ENCODE measurements around the gene MAN2A2.

Gene MAN2A2

DNA sequence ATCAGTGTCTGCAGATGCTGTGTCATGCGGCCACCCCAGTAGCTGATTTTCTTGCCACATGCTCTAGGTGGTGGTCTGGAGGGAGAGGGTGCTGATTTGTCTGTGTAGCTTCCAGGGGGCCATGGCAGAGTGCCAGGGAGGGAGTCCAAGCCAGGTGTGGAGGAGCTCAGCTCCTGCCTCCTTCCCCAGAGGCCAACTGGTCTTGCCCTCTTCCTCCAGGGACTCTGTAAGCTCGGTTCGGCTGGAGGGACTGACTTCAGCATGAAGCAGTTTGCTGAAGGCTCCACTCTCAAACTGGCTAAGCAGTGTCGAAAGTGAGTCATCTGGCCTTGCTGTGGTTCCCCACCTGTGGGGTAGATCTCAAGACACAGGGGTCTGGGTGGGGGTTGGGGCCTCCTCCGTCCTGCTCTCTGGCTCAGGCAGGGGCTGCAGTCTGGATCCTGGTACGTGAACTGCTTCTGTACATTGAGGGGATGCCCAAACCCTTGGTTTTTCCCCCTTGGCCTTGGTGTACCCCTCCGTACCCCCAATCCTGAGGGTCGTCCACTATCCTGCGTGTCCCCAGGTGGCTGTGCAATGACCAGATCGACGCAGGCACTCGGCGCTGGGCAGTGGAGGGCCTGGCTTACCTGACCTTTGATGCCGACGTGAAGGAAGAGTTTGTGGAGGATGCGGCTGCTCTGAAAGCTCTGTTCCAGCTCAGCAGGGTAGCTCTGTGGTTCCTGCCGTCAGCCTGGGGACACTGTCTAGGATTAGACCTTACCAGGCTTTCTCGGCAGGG is 44.7 kb downstream of the MAN2A2 start:
- DNase-seq, result no peak

DNA sequence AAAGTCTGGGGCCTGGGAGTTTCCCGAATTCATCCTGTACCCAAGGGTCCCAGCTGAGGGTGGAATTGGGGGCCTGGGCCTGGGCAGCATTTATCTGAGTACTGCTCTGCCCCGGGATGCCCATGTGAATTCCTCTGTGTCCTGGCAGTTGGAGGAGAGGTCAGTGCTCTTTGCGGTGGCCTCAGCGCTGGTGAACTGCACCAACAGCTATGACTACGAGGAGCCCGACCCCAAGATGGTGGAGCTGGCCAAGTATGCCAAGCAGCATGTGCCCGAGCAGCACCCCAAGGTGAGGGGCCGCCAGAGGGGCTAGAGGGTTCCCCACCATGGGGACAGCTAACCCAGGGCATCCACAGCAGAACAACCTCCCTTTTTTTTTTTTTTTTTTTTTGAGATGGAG is 45.4 kb downstream of the MAN2A2 start:
- no peak for DNase-seq

DNA sequence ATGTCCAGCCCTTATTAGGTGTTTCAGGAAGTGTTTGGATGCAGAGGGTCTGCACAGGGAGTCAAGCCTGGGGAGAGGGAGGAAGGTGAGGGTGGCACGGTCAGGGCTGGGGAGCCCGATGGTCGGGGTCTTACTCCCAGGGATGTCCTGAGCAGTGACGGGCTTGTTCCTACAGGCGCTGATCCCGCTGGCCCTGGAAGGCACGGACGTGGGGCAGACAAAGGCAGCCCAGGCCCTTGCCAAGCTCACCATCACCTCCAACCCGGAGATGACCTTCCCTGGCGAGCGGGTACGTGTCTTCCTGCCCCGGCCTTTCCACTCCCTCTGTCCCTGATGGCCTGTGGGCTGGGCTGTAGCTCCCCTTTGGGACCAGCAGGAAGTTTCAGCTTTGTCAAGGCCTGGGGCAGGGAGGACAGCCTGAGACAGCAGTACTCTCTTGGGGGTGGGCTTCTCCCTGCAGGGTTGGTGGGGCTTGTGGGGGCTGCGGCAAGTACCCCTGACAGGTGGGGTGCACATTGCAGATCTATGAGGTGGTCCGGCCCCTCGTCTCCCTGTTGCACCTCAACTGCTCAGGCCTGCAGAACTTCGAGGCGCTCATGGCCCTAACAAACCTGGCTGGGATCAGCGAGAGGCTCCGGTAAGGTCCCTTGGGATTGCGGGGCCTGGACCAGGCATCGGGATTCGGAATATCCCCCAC is 47.0 kb downstream of the MAN2A2 start:
- DNase-seq, result no peak

DNA sequence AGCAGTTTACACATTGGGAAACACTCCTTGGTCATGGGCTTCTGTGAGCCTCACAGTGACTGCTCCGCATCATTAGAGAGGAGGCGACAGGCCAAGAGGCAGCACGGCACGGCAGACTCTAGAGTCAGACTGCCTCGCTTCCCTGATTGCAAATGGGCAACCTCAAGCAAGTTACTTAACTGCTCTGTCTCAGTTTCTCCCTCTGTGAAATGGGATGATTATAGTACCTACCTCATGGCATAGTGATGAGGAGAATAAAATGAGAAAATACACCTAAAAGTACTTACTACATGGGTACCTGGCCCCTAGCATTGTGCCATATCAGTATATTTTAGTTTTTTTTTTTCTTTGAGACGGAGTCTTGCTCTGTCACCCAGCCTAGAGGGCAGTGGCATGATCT is 47.6 kb downstream of the MAN2A2 start:
- no peak for DNase-seq

DNA sequence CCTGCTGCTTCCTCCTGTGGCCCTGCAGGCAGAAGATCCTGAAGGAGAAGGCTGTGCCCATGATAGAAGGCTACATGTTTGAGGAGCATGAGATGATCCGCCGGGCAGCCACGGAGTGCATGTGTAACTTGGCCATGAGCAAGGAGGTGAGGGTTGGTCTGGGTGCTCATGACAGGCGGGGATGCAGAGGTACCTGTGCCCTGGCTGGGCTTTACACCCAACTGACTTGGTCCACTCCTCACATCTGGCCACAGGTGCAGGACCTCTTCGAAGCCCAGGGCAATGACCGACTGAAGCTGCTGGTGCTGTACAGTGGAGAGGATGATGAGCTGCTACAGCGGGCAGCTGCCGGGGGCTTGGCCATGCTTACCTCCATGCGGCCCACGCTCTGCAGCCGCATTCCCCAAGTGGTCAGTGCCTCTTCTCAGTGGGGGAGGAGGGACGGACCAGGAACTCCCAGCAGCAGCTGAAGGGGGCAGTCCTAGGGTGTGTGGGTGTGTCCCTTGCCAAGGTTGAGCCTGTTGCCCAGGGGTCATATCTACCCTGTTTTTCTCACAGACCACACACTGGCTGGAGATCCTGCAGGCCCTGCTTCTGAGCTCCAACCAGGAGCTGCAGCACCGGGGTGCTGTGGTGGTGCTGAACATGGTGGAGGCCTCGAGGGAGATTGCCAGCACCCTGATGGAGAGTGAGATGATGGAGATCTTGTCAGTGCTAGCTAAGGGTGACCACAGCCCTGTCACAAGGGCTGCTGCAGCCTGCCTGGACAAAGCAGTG is 50.0 kb downstream of the MAN2A2 start:
- no peak for DNase-seq

DNA sequence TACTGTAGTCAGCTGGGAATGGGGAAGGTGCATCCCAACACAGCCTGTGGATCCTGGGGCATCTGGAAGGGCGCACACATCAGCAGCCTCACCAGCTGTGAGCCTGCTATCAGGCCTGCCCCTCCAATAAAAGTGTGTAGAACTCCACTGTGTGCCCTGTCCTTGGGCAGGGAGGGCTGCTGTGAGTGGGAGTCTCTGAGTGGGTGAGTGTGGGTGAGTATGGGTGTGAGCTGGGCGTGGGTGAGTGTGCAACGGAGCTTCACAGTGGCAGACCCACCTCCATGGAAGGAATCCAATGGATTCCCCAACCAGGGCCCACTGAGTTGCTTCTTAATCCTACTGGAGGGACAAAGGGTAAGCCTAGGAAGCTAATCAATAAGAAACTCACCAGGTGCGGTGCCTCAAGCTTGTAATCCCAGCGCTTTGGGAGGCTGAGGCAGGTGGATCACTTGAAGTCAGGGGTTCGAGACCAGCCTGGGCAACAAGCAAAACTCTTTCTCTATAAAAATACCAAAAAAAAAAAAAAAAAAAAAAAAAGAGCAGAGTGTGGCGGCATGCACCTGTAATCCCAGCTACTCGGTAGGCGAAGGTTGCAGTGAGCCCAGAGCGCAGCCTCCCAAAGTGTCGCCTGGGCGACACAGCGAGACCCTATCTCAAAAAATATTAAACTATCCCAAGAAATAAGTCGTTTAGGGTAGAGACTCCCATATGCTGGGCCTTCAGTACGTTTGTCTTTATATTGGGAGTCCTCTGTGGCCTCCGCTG is 51.0 kb downstream of the MAN2A2 start:
- no peak for DNase-seq

DNA sequence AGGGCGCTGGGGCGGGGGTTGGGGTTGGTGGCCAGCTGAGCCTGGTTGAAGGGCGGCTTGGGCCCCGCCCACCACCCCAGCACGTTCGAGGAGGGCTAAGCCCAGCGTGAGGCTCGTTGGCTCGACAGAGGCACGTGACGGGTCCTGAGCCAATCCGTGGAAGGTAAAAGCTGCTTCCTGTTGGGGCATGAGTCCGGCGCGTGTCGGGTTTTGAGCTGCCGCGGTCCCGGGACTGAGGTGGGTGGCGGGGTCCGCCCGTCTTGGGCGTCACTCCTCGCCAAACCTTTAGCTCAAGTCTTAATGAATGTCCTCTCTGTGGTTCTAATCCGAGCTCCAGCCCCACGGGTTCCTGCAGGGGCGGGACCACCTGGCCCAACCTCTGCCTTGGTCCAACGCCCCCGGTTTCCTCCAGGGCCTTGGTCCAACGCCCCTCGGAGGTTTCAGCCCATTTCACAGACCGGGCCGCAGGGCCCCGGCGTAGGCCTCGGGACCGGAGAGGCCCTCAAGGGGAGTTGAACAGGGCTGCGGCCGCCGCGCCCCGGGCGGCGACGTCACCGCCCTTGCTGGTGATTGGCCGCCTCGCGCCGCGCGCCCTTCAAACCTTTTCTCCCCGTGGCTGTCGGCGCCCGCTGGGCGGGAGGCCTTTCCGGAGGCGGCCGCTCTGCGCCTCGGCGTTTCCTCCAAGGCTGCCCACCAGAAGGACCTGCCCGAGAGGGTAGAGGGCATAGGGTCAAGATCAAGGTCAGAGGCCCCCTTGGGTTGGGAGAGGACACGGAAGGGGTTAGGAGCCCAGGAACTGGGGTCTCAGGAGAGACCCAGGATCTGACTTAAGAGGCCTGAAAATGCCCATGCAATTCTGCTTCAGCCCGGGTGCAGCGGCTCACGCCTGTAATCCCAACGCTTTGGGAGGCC is 51.9 kb downstream of the MAN2A2 start, which contains the start of gene RCCD1:
Gene RCCD1 (plus strand): TSS at position 173 of the 912 bp plus-strand sequence. CDS start 1,851 bp downstream, outside the sequence.
- DNase-seq, result peak; percentile 81

DNA sequence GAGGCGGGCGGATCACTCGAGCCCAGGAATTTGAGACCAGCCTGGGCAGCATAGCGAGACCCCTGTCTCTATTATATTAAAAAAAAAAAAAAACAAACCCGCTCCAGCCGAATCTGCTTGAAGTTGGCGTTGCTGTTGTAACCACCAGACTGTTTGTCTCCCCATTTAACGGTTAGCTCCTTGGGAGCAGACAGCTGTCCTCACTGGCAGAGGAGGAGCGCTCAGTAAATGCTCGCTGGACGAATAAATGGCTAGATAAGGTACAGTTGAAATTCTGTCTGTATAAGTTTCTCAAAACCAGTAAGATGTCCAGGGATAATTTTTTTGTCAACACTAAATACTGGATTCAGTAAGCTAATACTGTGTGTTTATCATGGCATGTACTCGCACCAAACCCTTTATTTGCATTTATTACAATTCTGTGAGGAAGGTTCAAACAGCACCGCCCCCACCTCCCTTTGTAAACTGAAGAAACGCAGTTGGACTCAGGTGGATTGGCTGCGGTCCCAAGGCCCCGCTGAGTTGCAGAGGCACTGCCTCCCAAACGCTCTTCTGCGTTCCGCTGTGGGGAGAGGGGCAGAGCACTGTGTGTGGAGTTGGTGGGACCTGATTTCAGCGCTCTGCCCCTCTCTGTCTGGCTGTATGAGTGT is 52.6 kb downstream of the MAN2A2 start:
- peak; percentile 24 for DNase-seq

DNA sequence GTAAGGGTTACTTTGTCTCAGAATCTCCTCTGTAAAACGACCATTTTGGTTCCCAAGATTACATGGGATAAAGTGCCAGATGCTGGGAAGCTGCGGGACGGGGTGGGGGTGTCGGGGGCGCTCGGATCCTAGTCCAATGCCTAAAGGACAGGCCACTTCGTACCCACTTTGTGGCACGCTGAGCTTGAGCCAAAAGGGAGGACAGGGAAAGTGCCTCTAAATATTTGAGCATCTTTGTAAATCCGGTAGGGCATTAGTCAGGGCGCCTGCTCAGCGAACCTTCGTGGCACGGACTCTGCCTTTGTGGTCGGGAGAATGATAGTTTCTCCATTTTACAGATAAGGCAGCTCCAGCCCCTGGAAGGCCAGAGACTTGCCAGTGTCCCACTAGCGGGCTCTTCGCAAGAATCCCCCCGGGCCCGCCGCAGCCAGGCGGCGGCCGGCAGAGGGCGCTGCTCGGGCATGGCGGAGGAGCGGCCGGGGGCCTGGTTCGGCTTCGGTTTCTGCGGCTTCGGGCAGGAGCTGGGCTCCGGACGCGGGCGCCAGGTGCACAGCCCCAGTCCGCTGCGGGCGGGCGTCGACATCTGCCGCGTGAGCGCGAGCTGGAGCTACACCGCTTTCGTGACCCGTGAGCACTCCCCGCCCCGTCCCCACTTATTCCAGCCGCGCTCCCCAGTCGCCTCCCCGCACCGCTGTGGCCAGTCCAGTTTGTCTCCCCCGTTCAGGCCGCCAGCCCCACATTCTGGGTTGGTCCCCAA is 53.4 kb downstream of the MAN2A2 start:
- peak; percentile 29 for DNase-seq

DNA sequence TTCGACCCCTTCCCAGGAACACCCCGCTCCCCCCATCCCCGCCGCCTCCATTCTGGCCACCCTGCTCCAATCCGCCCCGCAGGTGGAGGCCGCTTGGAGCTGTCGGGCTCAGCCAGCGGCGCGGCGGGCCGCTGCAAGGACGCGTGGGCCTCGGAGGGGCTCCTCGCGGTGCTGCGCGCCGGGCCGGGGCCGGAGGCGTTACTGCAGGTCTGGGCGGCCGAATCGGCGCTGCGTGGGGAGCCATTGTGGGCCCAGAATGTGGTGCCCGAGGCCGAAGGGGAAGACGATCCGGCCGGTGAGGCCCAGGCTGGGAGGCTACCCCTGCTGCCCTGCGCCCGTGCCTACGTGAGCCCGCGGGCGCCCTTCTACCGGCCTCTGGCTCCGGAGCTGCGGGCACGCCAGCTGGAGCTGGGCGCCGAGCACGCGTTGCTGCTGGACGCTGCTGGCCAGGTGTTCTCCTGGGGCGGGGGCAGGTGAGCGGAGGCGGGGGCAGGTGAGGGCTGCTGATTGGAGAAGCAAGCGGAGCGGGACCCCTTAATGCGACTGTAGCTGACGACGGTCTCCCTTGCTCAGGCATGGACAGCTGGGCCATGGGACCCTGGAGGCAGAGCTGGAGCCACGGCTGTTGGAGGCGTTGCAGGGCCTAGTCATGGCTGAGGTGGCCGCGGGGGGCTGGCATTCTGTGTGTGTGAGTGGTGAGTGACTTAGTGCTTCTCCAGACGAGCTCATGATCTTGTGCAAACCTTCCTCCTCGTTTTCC is 54.1 kb downstream of the MAN2A2 start:
- DNase-seq, result no peak

DNA sequence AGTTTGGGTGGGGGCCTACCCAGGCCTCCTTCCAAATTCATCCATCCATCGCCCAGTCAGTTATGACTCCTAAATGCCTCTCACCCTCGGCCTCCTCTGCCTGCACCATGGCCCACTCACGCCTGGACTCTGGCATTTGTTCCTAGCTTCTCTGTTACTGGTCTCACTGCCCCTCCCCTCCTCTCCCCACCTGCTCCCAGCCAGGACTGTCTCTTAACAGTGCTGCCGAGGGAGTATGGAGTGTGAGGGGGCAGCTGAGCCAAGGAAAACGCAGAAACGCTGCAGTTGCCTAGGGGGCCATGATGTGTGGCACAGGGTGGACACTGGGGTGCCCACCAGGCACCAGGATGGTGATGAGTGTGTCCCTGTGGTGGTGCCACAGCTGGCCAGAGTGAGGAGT is 54.7 kb downstream of the MAN2A2 start:
- no peak for DNase-seq

DNA sequence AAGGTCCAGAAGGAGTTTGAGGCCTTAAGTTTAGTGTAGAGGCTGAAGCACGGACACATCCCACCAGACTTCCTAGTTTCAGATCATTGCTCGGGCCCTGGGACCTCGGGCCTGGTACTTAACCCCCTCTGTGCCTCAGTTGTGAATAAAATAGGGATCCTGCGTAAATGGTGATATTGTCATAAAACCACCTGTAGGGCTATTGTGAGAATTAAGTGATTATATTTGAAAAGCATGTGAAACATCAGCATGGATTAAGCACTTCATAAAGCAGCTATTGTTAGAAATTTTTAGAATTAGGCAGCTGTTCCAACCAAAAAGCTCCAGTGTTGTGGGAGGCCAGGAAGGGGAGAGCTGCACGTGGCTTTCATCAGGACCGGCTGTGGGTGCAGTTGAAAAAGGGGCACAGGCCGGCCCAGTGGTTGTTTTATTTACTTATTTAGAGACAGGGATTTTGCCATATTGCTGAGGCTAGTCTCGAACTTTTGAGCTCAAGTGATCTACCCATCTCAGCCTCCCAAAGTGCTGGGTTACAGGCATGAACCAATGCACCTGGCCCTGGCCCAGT is 56.0 kb downstream of the MAN2A2 start:
- no peak for DNase-seq

DNA sequence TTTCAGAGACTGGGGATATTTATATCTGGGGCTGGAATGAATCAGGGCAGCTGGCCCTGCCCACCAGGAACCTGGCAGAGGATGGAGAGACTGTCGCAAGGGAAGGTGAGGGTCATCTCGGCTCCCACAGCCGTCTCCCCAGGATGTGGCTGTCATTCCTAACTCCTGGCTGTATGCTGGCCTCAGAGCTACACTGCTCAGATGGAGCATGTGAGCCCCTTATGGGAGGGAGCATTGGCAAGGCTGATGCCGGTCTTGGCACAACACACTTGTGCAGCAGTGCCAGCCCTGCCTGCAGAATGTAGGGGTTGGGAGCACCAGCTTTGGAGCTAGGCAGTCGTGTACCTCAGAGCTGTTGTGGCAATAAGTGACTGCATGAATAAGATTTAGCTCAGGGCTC is 56.8 kb downstream of the MAN2A2 start:
- peak; percentile 87 for DNase-seq

DNA sequence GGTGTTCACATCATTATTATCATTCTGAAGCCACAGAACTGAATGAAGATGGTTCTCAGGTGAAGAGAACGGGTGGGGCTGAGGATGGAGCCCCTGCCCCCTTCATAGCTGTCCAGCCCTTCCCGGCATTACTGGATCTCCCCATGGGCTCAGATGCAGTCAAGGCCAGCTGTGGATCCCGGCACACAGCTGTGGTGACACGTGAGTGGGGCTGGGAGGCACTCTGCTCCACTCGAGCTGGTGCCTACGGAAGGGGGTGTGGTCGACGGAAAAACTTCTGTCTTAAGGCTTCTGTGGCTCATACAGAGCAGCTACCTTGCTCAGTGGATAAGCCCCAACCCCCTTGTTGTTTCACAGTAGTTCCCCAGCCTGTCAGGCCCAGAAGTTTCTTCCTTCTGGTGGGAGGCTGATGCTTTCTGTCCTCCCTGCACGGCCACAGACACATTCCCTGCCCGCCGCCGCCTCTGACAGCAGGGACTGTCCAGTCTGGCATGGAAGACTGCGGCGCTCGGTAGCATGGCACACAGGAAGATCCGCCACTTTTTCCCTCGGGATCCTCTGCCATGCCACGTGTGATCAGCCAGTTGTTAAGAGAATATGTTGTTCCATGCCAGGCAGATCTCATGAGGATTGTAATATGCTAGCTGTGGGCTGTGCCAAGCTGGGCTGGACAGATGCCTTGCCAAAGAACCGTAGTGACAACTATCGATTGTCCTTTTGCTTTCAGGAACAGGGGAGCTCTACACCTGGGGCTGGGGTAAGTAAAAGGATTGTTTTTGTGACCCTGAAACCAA is 57.4 kb downstream of the MAN2A2 start:
- peak; percentile 1 for DNase-seq

DNA sequence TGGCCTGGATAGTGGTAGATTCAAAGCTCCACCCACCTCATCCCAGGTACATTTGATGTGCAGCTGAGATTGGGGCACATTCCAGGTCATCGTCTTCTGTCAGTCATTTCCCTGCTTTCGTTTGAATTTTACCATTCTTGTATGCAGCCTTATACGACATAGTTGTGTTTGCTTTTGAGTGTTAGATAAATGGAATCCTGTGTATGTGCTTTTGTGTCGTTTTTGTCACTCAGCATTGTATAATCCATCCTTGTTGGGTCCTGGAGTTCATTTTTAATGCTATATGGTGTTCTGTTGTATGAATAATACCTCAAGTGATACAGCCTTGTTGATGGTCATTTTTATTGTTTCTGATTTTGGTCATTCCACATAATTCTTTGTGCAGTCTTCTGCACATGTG is 58.9 kb downstream of the MAN2A2 start:
- no peak for DNase-seq

DNA sequence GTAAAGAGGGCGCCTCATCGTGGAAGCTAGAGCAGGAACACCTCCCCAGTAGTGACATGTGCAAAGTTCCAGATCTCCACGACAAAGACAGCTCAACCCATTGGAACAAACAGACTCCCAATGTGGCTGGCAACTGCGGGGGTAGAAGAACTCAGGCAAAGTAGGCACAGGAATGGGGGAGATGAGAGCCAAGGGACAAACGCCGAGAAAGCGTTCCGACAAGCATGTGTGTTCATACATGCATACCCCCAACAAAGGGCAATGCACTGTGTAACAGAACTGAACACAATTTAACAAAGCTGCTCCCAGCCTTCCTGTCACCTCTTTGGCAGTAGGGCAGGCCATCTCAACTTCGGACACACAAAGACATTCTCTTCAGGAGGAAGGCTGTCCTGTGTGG is 63.2 kb downstream of the MAN2A2 start:
- DNase-seq, result no peak

DNA sequence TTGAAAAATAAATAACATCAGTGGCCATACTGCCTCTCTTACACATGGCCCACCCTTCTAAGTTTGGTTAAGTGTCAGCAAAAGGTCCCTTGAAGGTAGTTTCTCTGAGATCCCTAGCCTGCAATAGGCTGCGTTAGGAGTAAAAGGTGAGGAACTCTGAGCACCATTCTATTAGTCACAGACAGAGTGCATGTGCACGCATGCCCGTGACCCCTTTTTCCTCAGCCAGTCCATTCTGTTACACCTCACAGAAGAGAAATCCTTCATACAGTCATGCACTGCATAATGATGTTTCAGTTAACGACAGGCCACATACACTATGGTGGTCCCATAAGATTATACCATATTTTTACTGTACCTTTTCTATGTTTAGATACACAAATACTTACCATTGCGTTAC is 64.1 kb downstream of the MAN2A2 start:
- DNase-seq, result no peak

DNA sequence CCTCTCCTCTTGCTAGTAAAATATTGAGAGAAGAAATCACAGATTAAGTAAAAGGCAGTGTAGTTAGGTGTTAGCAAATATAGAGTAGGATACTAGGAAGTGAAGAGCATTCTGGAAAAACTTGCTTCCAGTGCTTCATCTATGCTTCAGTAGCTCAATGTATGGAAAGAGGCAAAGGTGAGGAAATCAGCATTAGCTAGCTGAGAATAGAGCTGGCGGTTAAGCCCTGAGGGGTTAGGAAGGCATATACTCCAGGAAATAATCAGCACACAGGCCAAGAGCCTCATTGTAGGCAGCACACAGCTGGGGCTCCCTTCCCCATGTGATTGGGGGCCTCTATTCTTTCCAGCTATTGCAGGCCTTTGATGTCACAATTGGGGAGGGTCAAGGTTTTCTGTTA is 65.3 kb downstream of the MAN2A2 start:
- no peak for DNase-seq

All from NCI-H1694 treated with DMSO at 0.1 percent for 48 hours (cell line).